H1 (cell line): ENCODE data around the gene TBX4. TPM values are rescaled to one million over a fixed set of nuclear protein-coding genes. Genes with fewer than 3 reads are reported as not detected.

Experiments
- CTCF ChIA-PET: fragments of 300-600 bp; sonication (Branson Sonifier 250); formaldehyde crosslinking; loops from one replicate; lab custom pipeline; 2021; ENCODE audit not compliant: partially characterized antibody; lab: Charles Lee
- POLR2A ChIA-PET: fragments of 300-600 bp; sonication (Branson Sonifier 250); formaldehyde crosslinking; loops from one replicate; lab custom pipeline; 2021; ENCODE audit warnings: inconsistent platforms; ENCODE audit not compliant: partially characterized antibody; lab: Charles Lee
- DNase-seq, 2 experiments: peaks; one replicate each; pipeline versions ENCODE4 v3.0.0 to v3.0.0-alpha.2; 2010 to 2022; ENCODE audit warnings: low spot score in 2 of 2, low read depth in 1 of 2, mixed read lengths in 1 of 2
- FAIRE-seq: peaks from 2 replicates; lab custom pipeline; 2011; peaks lifted over from hg19 to GRCh38; lab: Jason Lieb, UNC
- H2AFZ ChIP-seq: 2 replicates; pipeline ENCODE4 v1.8.1; 2012; ENCODE audit warnings: low read length, inconsistent platforms
- H2AK5ac ChIP-seq: 2 replicates; pipeline ENCODE4 v1.6.1; 2013; ENCODE audit warnings: low read depth, low read length
- H2BK120ac ChIP-seq: replicated peaks from 2 replicates; pipeline ENCODE3; 2013; ENCODE audit warnings: low read depth, low read length, inconsistent platforms
- H2BK12ac ChIP-seq: 2 replicates; pipeline ENCODE4 v1.6.1; 2013; ENCODE audit warnings: low read depth, low read length
- H2BK15ac ChIP-seq: 2 replicates; pipeline ENCODE4 v1.6.1; 2013; ENCODE audit warnings: low read length
- H2BK20ac ChIP-seq: 2 replicates; pipeline ENCODE4 v1.6.1; 2013; ENCODE audit warnings: low read length
- H2BK5ac ChIP-seq: 2 replicates; pipeline ENCODE4 v1.6.1; 2013; ENCODE audit warnings: low read depth, low read length
- H3K14ac ChIP-seq: 2 replicates; pipeline ENCODE4 v1.6.1; 2013; ENCODE audit warnings: inconsistent platforms; ENCODE audit not compliant: insufficient read length
- H3K18ac ChIP-seq: 2 replicates; pipeline ENCODE4 v1.6.1; 2013; ENCODE audit warnings: low read length; ENCODE audit errors: extremely low read depth
- H3K23ac ChIP-seq: 2 replicates; pipeline ENCODE4 v1.6.1; 2013; ENCODE audit warnings: inconsistent platforms; ENCODE audit not compliant: insufficient read length
- H3K23me2 ChIP-seq: 2 replicates; pipeline ENCODE4 v1.6.1; 2013; ENCODE audit warnings: low read depth, low read length
- H3K27ac ChIP-seq: 2 replicates; pipeline ENCODE4 v1.6.1; 2011; ENCODE audit warnings: low read depth, low read length, inconsistent platforms
- H3K27me3 ChIP-seq, 4 experiments: replicated peaks in 1 of 4; 1 replicate in 1 of 4; 2 replicates in 3 of 4; pipeline versions ENCODE4 v1.6.1 to v1.8.1; 2011 to 2013; ENCODE audit warnings: low read length in 3 of 4, mild to moderate bottlenecking in 3 of 4, inconsistent platforms in 2 of 4, mixed read lengths in 2 of 4, moderate library complexity in 1 of 4; ENCODE audit not compliant: control insufficient read depth in 3 of 4, insufficient read depth in 3 of 4; ENCODE audit errors: extremely low read depth in 1 of 4
- H3K36me3 ChIP-seq, 4 experiments: 2 replicates each; pipeline versions ENCODE4 v1.6.1 to v1.8.1; 2011 to 2013; ENCODE audit warnings: mild to moderate bottlenecking in 4 of 4, low read length in 3 of 4, moderate library complexity in 2 of 4, control low read depth in 1 of 4, inconsistent platforms in 1 of 4; ENCODE audit not compliant: insufficient read depth in 4 of 4, control insufficient read depth in 2 of 4
- H3K4ac ChIP-seq: replicated peaks from 2 replicates; pipeline ENCODE3; 2013; ENCODE audit warnings: low read length, low read depth, mixed read lengths, inconsistent platforms; ENCODE audit not compliant: insufficient read length
- H3K4me1 ChIP-seq, 4 experiments: replicated peaks in 1 of 4; 1 replicate in 1 of 4; 2 replicates in 3 of 4; pipeline versions ENCODE4 v1.6.1 to v1.8.1; 2011 to 2013; ENCODE audit warnings: low read length in 3 of 4, inconsistent platforms in 2 of 4, mixed read lengths in 1 of 4; ENCODE audit not compliant: insufficient read depth in 4 of 4, control insufficient read depth in 3 of 4
- H3K4me2 ChIP-seq, 2 experiments: 2 replicates each; pipeline versions ENCODE4 v1.6.1 to v1.8.1; 2011 to 2013; ENCODE audit warnings: low read depth in 2 of 2, low read length in 2 of 2, control low read depth in 1 of 2, inconsistent platforms in 1 of 2, mild to moderate bottlenecking in 1 of 2; ENCODE audit not compliant: insufficient read depth in 1 of 2
- H3K4me3 ChIP-seq, 4 experiments: fragments of 200-600, 300-600 bp in 1 of 4; sonication (generic), shearing (Covaris generic), sonication (Bioruptor Twin) in 1 of 4; 2 replicates each; pipeline versions ENCODE4 v1.5.1 to v1.8.1; 2011 to 2016; ENCODE audit warnings: low read length in 4 of 4, low read depth in 3 of 4, control low read depth in 2 of 4, inconsistent platforms in 2 of 4, mild to moderate bottlenecking in 2 of 4, mixed read lengths in 1 of 4, moderate library complexity in 1 of 4; ENCODE audit not compliant: insufficient read depth in 2 of 4; ENCODE audit errors: extremely low read depth in 1 of 4
- H3K56ac ChIP-seq: replicated peaks from 2 replicates; pipeline ENCODE3; 2013; ENCODE audit warnings: low read depth, mild to moderate bottlenecking, mixed read lengths, low read length, inconsistent platforms; ENCODE audit not compliant: insufficient read length
- H3K79me1 ChIP-seq: 2 replicates; pipeline ENCODE4 v1.6.1; 2013; ENCODE audit warnings: low read depth, low read length, control low read depth
- H3K79me2 ChIP-seq, 2 experiments: 2 replicates each; pipeline versions ENCODE4 v1.6.1 to v1.8.1; 2012 to 2013; ENCODE audit warnings: low read length in 2 of 2, mild to moderate bottlenecking in 2 of 2, inconsistent platforms in 1 of 2; ENCODE audit not compliant: insufficient read depth in 2 of 2, control insufficient read depth in 1 of 2
- H3K9ac ChIP-seq, 4 experiments: replicated peaks in 1 of 4; 1 replicate in 1 of 4; 2 replicates in 3 of 4; pipeline versions ENCODE4 v1.6.1 to v1.8.1; 2011 to 2013; ENCODE audit warnings: low read depth in 3 of 4, low read length in 3 of 4, control low read depth in 2 of 4, mild to moderate bottlenecking in 2 of 4, moderate library complexity in 2 of 4, inconsistent platforms in 1 of 4; ENCODE audit errors: extremely low read depth in 1 of 4
- H3K9me3 ChIP-seq, 2 experiments: 2 replicates each; pipeline versions ENCODE4 v1.6.1 to v1.8.1; 2012 to 2013; ENCODE audit warnings: mild to moderate bottlenecking in 2 of 2, moderate library complexity in 2 of 2, control low read depth in 1 of 2, inconsistent platforms in 1 of 2, low read depth in 1 of 2, low read length in 1 of 2, mixed read lengths in 1 of 2; ENCODE audit not compliant: insufficient read depth in 2 of 2
- H4K20me1 ChIP-seq, 2 experiments: replicated peaks in 1 of 2; 2 replicates each; pipeline versions ENCODE3 to v1.8.1; 2011 to 2013; ENCODE audit warnings: inconsistent platforms in 2 of 2, low read length in 2 of 2, mild to moderate bottlenecking in 1 of 2; ENCODE audit not compliant: insufficient read depth in 2 of 2, control insufficient read depth in 1 of 2
- H4K5ac ChIP-seq: 2 replicates; pipeline ENCODE4 v1.6.1; 2013; ENCODE audit warnings: low read length, low read depth, mixed read lengths, inconsistent platforms; ENCODE audit not compliant: insufficient read length
- H4K8ac ChIP-seq: 2 replicates; pipeline ENCODE4 v1.8.0; 2013; ENCODE audit warnings: mild to moderate bottlenecking, moderate library complexity, low read length, inconsistent platforms; ENCODE audit not compliant: insufficient read depth; ENCODE audit errors: extremely low read depth
- H4K91ac ChIP-seq: replicated peaks from 2 replicates; pipeline ENCODE3; 2013; ENCODE audit warnings: low read length, mixed read lengths, inconsistent platforms; ENCODE audit not compliant: insufficient read length
- ASH2L ChIP-seq: fragments of 200-600, 300-600 bp; sonication (generic); IDR thresholded peaks from one replicate; pipeline ENCODE4 v1.7.1; 2017; ENCODE audit warnings: low read length
- TAF7 ChIP-seq: optimal IDR thresholded peaks from 2 replicates; pipeline ENCODE3; 2011; ENCODE audit warnings: low read depth, mild to moderate bottlenecking, inconsistent platforms, low read length, moderate library complexity, borderline replicate concordance
- WGBS, 2 experiments: shearing (Covaris generic) in 1 of 2; methylation state at CpG; one replicate each; pipeline versions ENCODE4 v1.1.6 to v1.1.7; 2013 to 2015; ENCODE audit warnings: low lambda C conversion rate in 2 of 2, mixed read lengths in 2 of 2, inconsistent platforms in 1 of 2, low coverage in 1 of 2, missing lambda C conversion rate in 1 of 2; ENCODE audit not compliant: insufficient replicate concordance in 2 of 2, insufficient coverage in 1 of 2, insufficient read length in 1 of 2; ENCODE audit errors: extremely low coverage in 1 of 2, missing lambda C conversion rate in 1 of 2; 5-methylcytosine and 5-hydroxymethylcytosine counted together
- polyA plus RNA-seq, 7 experiments: library from polyadenylated mRNA; depleted of rRNA in 3 of 7; stranded (reverse) in 5 of 7; unstranded in 2 of 7; fragments of >200 nt in 5 of 7; fragments of 200-250 nt in 2 of 7; gene quantifications; 1 replicate in 5 of 7; 2 replicates in 1 of 7; 4 replicates in 1 of 7; pipeline versions ENCODE4 v1.2.1 to v1.2.3, GENCODE V29; 2011 to 2013; ENCODE audit warnings: missing spikeins in 2 of 7, mixed read lengths in 2 of 7
- total RNA-seq: library from RNA; stranded (reverse); fragmentation: NEBNext Ultra II Directional; extraction: Animal tissue kit (Norgen Biotek cat#: 25700); gene quantifications from 2 replicates; pipeline ENCODE4 v1.2.1, GENCODE V29; 2021

TBX4 gene
- total and polyA plus RNA-seq, 2 of the 8 experiments (the other 6 are each of a cell fraction or from before 2014, with no cell fraction given): 0.02 TPM; not detected in 1

DNA sequence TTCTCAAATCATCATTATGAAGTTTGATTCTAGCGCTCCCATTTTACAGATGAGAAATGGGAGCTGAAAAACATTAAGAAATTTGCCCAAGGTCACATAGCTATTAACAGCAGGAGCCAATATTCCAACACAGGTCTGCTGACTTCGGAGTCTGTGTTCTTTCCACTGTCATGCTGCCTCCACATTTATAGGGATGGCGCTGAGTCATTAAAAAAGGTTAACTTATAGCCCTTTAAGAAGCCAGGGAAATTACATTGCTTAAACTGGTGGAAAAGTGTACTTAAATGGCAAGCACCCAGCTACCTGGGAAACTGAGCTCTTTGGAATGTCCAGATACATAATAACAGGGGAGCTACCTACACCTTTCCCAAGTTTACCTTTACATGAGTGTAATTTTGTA, 65.0 kb downstream of the TBX4 start:
- Histone ChIP-seq H3K14ac (no peak overlapping the region), H3K79me2 (no peaks in the 10 kb centered on the region), H4K91ac (no peak overlapping the region), H3K56ac (no peak overlapping the region), H4K8ac (no peak overlapping the region), H3K27ac (no peak overlapping the region), H4K20me1 (no peaks in the 10 kb centered on the region), H2BK12ac (no peak overlapping the region), H2BK120ac (no peak overlapping the region), H3K4me1 (no peaks in the 10 kb centered on the region), H2AK5ac (no peak overlapping the region), H3K18ac (no peak overlapping the region), H3K4me3 (no peak overlapping the region), H3K27me3 (no peaks in the 10 kb centered on the region), H3K9me3 (no peaks in the 10 kb centered on the region), H2BK20ac (no peak overlapping the region), H3K4ac (no peak overlapping the region), H3K23ac (no peak overlapping the region), H2AFZ (no peak overlapping the region)
- FAIRE-seq (no peak), DNase-seq (no peak)
- WGBS, 2 experiments: 95% methylated on average over 3 of the region's 3 CpGs; no CpG with 5 or more reads in 1 of the 2 experiments
- no peak for TF ChIP-seq TAF7
- TF ChIP-seq ASH2L: no peak
- TF ChIP-seq, all 59 proteins: peak for 0
- Histone ChIP-seq H2BK5ac (no peak overlapping the region), H2BK15ac (no peak overlapping the region), H3K23me2 (no peaks in the 10 kb centered on the region), H3K79me1 (no peaks in the 10 kb centered on the region), H3K4me2 (no peak overlapping the region), H4K5ac (no peak overlapping the region), H3K36me3 (no peaks in the 10 kb centered on the region), H3K9ac (no peak overlapping the region)
- ChIA-PET CTCF (interaction anchor here (0.8 to 4.3 kb wide), 3 partner anchors 9 to 12 kb away, joined by 3 to 16 read pairs (median 3); no protein-coding TSS in a partner anchor), POLR2A (no interaction called here)
